GM18526 (cell line): Measurements from ENCODE around the gene SPCS3.

Experiments
- POLR2A ChIP-seq: IDR thresholded peaks from 3 replicates; pipeline ENCODE4 v1.6.1; 2011; ENCODE audit not compliant: insufficient read length; ENCODE audit errors: extremely low read depth

SPCS3 gene

DNA sequence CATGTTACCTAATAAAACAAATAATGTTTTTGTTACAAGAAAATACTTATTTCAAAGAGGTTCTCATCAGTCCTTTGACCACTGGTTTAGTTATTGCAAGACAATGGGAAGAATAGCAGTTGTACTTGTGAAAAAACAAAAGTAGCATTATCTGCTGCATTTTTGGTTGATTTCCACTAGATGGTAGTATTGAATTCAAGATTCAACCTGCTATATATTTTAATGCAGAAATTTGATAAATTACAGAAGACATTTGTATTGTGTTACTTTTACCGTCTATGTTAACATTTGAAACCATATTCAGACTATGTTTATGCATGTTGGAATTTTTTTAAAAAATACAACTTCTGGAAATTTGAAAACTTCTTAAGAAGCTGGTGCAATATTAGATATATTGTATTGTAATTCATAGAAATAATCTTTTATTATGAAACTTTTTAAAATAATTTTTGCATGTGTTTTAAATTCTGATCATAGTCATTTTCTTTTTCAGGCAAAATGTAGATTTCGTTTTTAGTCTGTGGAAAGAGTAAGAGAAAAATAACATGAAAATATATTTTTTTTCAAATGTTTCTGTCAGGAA is 56.4 kb downstream of the SPCS3 start:
- no peak for TF ChIP-seq POLR2A

DNA sequence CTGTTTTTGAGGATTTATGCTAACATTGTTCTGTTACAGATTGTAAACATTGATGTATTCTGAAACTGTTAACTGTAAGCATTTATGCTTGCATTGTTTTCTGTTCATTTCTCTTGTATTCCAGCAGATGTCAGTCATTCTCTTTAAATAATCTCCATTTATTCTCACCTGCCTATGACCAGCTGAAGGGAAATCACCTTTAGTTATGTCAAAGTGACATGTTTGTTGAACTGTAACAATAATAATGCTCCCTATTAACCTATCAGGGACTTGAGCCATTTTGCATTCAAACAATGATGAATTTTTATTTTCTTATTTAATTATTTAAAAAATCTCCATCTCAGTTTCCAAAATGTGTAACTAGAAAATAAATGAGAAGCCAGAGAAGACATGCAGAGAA is 58.0 kb downstream of the SPCS3 start:
- no peak for TF ChIP-seq POLR2A

DNA sequence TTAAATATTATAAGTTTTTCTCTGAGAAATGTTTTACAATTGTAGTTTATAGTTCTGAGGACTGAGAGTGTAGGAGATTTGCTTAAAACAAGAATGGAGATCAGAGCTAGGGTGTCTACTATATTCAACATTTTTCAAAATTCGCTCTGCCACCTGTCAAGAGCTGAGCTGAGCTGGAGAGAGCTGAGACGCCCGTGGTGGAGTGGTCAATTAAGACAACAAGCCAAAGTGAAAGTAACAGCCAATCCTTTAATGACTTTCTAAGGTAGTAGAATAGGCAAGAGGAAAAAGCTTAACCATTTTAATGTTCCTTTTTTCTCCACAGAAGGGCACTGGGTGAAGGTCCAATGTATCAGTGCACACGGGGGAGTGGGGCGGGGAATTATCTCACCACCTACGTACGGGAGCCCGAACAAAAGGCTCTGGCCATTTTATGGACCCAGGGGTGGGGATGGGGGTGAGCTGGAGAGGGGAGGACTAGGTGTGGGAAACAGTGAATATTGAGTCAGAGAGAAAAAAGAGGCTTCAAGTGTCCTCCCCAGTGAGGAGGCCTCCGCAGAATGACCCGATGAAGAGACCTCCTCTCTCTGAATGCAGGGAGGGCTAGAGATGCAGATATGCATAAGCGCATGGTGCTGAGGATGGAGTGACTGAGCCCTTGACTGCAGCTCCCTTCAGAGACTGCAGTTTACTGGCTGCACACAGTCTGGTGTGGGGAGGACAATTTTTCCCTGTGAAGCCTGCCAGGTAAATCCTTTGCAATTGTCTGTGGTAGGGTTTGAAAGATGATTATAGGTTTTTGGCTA is 60.8 kb downstream of the SPCS3 start:
- TF ChIP-seq POLR2A, result no peak
